ENCODE data around the gene LNX2.

LNX2 gene

GRCh38 chr13:27587095-27587746 lies 33.1 kb downstream of the LNX2 start (continued):
- TF ChIP-seq ZNF785 (tag by site-specific recombination; IDR thresholded peaks at IDR 0.05) (no peak), ZNF670 (tag by site-specific recombination; IDR thresholded peaks at IDR 0.05; ENCODE audit: low read depth) (no peak)

DNA sequence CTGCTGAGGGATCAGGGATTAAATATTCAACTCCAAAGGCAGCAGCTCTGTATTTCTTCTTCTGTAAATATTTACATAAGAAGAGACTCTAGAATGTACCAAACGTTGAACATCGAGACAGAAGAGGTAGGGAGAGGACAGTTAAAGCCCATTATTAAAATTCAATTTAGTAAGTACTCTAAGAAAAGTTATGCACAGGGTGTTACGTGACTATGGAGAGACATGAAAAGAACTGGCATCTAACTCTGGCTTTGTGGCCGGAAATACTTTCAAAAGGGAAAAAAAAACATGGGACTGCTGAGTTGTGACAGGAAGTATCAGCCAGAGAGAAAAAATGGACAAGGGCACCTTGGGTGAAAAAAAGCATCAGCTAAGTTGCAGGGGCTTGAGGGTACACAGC lies 36.7 kb downstream of the LNX2 start:
- Histone ChIP-seq H3K4me3 (ENCODE audit: low read depth, low read length) (no peak overlapping the region), H3K36me3 (ENCODE audit: control insufficient read depth in 2 of 2, insufficient read depth in 1 of 2, low read length in 2 of 2) (no peaks in the 10 kb centered on the region), H3K9me3 (ENCODE audit: control insufficient read depth, insufficient read depth, low read depth, low read length) (no peaks in the 10 kb centered on the region), H3K27ac (ENCODE audit: extremely low read depth, low read depth, low read length) (no peak overlapping the region), H3K4me1 (ENCODE audit: control insufficient read depth, insufficient read depth, low read length) (peaks cover 3% of the 10 kb centered on the region; the same call in 1 of the 2 replicates)
- no peak for TF ChIP-seq HOXC10 (CRISPR knock-in tag; IDR thresholded peaks at IDR 0.05)
- no peak for TF ChIP-seq ZNF488 (tag by site-specific recombination; IDR thresholded peaks at IDR 0.05)
- TF ChIP-seq PRDM4 (tag by site-specific recombination; IDR thresholded peaks at IDR 0.05) = no peak
- TF ChIP-seq RBAK (tag by site-specific recombination; IDR thresholded peaks at IDR 0.05) = no peak
- TF ChIP-seq GFI1B (tag by site-specific recombination; IDR thresholded peaks at IDR 0.05) = no peak
- no peak for TF ChIP-seq KLF7 (tag by site-specific recombination; IDR thresholded peaks at IDR 0.05; ENCODE audit: borderline replicate concordance)
- ChIA-PET POLR2A (no interaction called here), CTCF (no interaction called here)

DNA sequence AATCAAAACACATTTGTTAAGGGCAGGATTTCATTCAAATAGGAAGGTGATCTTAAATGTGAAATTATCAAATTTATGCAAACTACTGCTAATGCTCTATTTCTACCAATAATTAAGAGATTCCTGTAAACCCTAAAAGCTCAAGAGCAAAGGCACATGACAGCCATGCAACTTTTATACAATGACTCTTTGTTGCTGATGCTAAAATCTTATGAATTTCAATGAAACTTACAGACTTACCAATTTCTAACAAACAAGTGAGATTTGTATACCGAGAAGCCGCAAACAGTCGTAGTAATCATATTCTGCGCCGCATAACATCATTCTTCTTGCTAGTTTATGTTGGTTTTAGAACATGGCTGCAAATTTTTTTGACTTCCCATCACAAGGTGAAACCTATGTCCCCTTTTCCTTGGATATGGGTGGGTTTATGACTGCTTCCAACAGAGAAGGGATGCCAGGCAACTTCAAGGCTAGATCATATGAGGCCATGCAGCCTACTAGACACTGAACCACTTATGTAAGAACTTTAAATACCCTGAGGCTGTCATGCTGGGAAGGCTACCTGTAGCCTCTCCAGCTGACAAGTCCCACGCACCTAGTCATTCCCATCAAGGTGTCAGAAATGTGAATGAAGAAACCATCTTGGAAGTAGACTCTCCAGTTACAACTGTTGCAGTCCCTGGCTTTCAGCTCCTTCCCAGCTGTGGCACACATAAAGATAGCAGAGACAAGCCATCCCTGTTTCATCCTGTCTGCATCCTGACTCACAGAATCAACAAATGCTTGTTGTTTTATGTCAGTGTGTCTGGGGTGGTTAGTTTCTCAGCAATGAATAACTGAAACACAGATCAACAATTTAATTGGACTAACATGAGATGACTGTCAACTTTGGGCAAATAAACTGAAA lies 42.0 kb downstream of the LNX2 start:
- Histone ChIP-seq H3K36me3 (ENCODE audit: control insufficient read depth in 2 of 2, insufficient read depth in 1 of 2, low read length in 2 of 2) (no peaks in the 10 kb centered on the region), H3K4me1 (ENCODE audit: control insufficient read depth, insufficient read depth, low read length) (peaks cover 5% of the 10 kb centered on the region; the same call in 1 of the 2 replicates), H3K9me3 (ENCODE audit: control insufficient read depth, insufficient read depth, low read depth, low read length) (no peaks in the 10 kb centered on the region), H3K4me3 (ENCODE audit: low read depth, low read length) (no peak overlapping the region), H3K27ac (ENCODE audit: extremely low read depth, low read depth, low read length) (no peak overlapping the region)
- TF ChIP-seq SCRT1 (tag by site-specific recombination; IDR thresholded peaks at IDR 0.05; ENCODE audit: borderline replicate concordance) (peak; percentile 87), PRDM1 (tag by site-specific recombination; IDR thresholded peaks at IDR 0.05) (no peak), SCRT2 (tag by site-specific recombination; IDR thresholded peaks at IDR 0.05) (peak; percentile 98)
- ChIA-PET POLR2A (no interaction called here), CTCF (no interaction called here)

- ChIA-PET CTCF (interaction anchor here (0.6 kb wide), 1 partner anchor 10 kb away, joined by 3 read pairs; no protein-coding TSS in a partner anchor), POLR2A (no interaction called here)
- no peaks in the 10 kb centered on the region for H3K9me3 ChIP-seq (ENCODE audit: control insufficient read depth, insufficient read depth, low read depth, low read length)
- TF ChIP-seq ZNF239 (tag by site-specific recombination; IDR thresholded peaks at IDR 0.05) (no peak), ZNF266 (tag by site-specific recombination; IDR thresholded peaks at IDR 0.05; ENCODE audit: low read depth) (no peak), ZNF558 (tag by site-specific recombination; IDR thresholded peaks at IDR 0.05) (peak; percentile 47), SETDB1 (IDR thresholded peaks at IDR 0.05; ENCODE audit: insufficient read length, low read length) (no peak), PBX3 (CRISPR knock-in tag; IDR thresholded peaks at IDR 0.05) (no peak)
- H3K36me3 ChIP-seq (ENCODE audit: control insufficient read depth in 2 of 2, insufficient read depth in 1 of 2, low read length in 2 of 2) = no peaks in the 10 kb centered on the region
- H3K4me1 ChIP-seq (ENCODE audit: control insufficient read depth, insufficient read depth, low read length) = peaks cover 10% of the 10 kb centered on the region; the same call in 1 of the 2 replicates
- H3K4me3 ChIP-seq (ENCODE audit: low read depth, low read length) = no peak overlapping the region
- no peak overlapping the region for H3K27ac ChIP-seq (ENCODE audit: extremely low read depth, low read depth, low read length)
Observed at GRCh38 chr13:27574661-27575060, 45.7 kb downstream of the LNX2 start.

All from HEK293 (cell line).